Activated CD8-positive, alpha-beta memory T cell treated with anti-CD3 and anti-CD28 coated beads, Interleukin-2, amount 10 ng/mL, durations not matched to agents 7 days and 5 days (primary cell): Measurements from ENCODE around the gene ZKSCAN7. TPM values are rescaled to one million over a fixed set of nuclear protein-coding genes. Genes with fewer than 3 reads are reported as not detected.
"Not testable (repeated sequence)": the region's sequence is repeated elsewhere in the genome, so short reads cannot be mapped to it uniquely, and the experiment has no call there.

Experiments used
- ATAC-seq: fragments of 150-1000 bp; cut with Tn5 transposase; one replicate; pipeline ENCODE4 v1.10.0; 2021; ENCODE audit warnings: moderate library complexity
- CTCF ChIA-PET: fragments of 350-600 bp; sonication (Branson Sonifier 250); formaldehyde crosslinking; loops from one replicate; lab custom pipeline; 2021; ENCODE audit warnings: antibody characterized with exemption; lab: Charles Lee
- DNase-seq: peaks from one replicate; pipeline ENCODE4 v3.0.0-alpha.2; 2020
- H3K27ac Mint-ChIP-seq: one replicate; pipeline ENCODE4 v1.8.0; 2021; ENCODE audit warnings: mild to moderate bottlenecking, mixed read lengths
- H3K27me3 Mint-ChIP-seq: one replicate; pipeline ENCODE4 v1.8.0; 2021; ENCODE audit warnings: mixed read lengths
- H3K36me3 Mint-ChIP-seq: one replicate; pipeline ENCODE4 v1.8.0; 2021; ENCODE audit warnings: mild to moderate bottlenecking, mixed read lengths
- H3K4me1 Mint-ChIP-seq: one replicate; pipeline ENCODE4 v1.8.0; 2021; ENCODE audit warnings: mixed read lengths
- H3K4me3 Mint-ChIP-seq: one replicate; pipeline ENCODE4 v1.8.0; 2021; ENCODE audit warnings: mild to moderate bottlenecking, moderate library complexity, mixed read lengths
- H3K9me3 Mint-ChIP-seq: one replicate; pipeline ENCODE4 v1.8.0; 2022; ENCODE audit warnings: low read depth, mixed read lengths
- total RNA-seq, 2 experiments: library from RNA; stranded (reverse); gene quantifications; one replicate each; pipeline ENCODE4 v1.2.3, GENCODE V29; 2021

Gene ZKSCAN7
- total RNA-seq, 2 experiments from 2014 or later: 1.9 to 2.4 TPM

DNA sequence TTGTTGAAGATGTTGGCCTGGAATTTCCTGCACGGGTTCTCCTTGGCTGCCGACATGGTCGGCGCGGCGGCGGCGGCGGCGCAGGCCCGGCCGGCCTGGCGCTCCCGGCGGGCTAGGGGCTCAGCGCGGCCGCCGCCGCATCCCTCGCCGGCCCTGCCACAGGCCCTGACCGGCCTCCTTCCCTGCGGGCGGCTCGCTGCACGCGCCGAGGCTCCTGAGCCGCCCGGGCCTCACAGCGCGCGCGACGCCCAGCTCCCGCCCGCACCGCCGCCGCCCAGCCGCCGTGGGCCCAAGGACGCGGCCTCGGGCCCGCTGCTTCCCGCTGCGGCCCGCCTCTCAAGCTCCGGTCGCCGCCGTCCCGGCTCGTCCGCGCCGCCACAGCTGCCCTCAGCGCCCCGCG is 26.0 kb downstream of the ZKSCAN7 start:
- H3K4me3 Mint-ChIP-seq, H3K4me1 Mint-ChIP-seq: not testable (repeated sequence)
- peaks cover 12% of the 10 kb centered on the region for H3K36me3 Mint-ChIP-seq

DNA sequence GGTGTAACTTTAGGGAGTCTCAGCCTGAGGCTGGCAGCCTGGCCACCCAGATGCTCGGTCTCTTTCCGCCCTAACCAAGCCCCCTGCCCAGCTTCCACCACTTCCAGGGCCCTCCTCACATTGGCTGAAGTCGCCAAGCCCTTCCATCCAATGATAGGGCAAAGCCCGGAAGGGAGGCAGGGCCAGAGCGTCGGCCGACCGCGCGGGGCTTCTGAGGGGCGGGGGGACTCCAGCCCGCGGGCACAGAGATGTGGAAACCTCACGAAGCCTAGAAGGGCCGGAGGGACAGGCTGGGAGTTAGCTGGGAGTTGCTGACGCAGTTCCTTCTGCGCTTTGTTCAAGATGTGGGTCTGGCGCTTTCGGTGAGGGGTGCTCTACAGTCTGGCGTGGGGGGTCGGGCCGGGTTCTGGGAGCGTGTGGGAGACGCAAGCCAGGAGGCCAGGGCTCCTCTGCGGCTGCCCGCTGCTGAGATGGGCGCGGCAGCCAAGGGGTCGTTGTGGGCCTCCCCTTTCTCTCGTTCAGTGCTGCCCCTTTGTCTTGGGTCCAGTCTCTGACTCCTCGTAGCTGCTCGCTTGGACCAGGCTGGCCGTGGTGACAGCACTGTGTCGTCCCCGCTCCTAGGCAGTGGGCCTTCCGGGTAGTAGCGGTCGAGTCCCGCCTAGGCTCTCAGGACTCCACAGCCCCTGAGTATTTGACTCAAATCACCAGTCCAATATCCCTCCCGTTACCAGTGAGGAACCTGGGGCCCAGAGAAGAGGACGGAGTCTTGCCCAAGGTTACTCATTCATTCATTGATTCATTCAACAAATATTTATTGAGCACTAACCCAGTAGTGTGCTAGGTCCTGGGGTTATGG is 29.9 kb downstream of the ZKSCAN7 start, which contains the start of gene ZNF660:
ZNF660 (plus strand) TSS at position 319 of the 856 bp plus-strand sequence. CDS start 9,230 bp downstream, outside the sequence.
- CTCF ChIA-PET: no interaction called here
- peaks cover 18% of the 10 kb centered on the region for H3K9me3 Mint-ChIP-seq

More for the DNA sequence above, 26.0 kb downstream of the ZKSCAN7 start:
- DNase-seq, H3K27ac Mint-ChIP-seq, CTCF ChIA-PET, ATAC-seq: not testable (repeated sequence)
- Mint-ChIP-seq H3K9me3 (peaks cover 13% of the 10 kb centered on the region), H3K27me3 (peaks cover 16% of the 10 kb centered on the region)

DNA sequence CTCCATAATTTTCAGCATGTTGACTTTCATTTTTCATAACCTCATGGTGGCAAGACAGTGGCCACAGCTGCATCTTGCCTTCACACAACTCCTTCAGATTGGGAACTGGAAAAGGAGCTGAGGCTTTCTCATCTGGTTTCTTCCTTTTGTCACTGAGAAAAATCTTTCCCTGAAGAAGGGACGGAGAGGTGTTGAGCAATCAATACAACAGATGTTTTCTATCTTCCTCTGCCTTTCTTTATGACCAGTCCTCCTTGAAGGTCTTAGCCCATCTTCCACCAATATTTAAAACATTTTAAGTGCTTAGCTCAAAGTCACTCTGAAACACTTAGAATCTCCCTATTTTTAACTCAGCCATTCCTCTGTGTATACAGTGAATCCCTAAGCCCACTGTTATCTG is 41.6 kb downstream of the ZKSCAN7 start:
- Mint-ChIP-seq H3K27me3 (no peaks in the 10 kb centered on the region), H3K4me1 (no peaks in the 10 kb centered on the region), H3K4me3 (no peak overlapping the region), H3K27ac (no peak overlapping the region), H3K9me3 (peaks cover 27% of the 10 kb centered on the region), H3K36me3 (peaks cover 5% of the 10 kb centered on the region)
- DNase-seq (no peak), ATAC-seq (no peak)
- CTCF ChIA-PET: no interaction called here

More for the DNA sequence above, 29.9 kb downstream of the ZKSCAN7 start, which contains the start of gene ZNF660:
- Mint-ChIP-seq H3K27ac (no peak within 1 kb of the TSS), H3K4me1 (no peaks in the 10 kb centered on the region), H3K27me3 (peaks cover 19% of the 10 kb centered on the region), H3K4me3 (peak within 1 kb of the TSS; percentile 7), H3K36me3 (peaks cover 12% of the 10 kb centered on the region)
- DNase-seq (no peak), ATAC-seq (no peak)

DNA sequence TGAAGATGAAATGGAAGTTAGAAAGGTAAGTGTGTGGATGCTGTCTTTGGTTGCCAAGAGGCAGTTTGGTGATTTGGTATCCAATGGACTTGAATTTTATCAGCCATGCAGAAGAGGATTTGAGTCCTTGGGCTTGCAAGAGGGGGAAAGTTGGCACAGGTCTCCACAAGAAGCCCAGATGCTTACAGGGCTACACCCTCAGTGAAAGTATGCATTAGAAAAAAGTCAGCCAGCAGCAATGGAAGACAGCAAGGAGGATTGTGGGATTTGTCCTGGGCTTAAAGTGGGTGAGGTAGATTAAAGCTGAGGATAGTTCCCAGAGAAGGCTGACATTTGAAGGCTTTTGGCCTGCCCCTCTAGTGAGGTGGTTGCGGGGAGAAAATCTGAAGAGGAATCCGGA is 46.8 kb downstream of the ZKSCAN7 start:
- Mint-ChIP-seq H3K4me1 (no peaks in the 10 kb centered on the region), H3K27me3 (no peaks in the 10 kb centered on the region), H3K27ac (no peak overlapping the region), H3K36me3 (peaks cover 4% of the 10 kb centered on the region), H3K9me3 (peaks cover 8% of the 10 kb centered on the region), H3K4me3 (no peak overlapping the region)
- ATAC-seq (no peak), DNase-seq (no peak)
- CTCF ChIA-PET: no interaction called here

DNA sequence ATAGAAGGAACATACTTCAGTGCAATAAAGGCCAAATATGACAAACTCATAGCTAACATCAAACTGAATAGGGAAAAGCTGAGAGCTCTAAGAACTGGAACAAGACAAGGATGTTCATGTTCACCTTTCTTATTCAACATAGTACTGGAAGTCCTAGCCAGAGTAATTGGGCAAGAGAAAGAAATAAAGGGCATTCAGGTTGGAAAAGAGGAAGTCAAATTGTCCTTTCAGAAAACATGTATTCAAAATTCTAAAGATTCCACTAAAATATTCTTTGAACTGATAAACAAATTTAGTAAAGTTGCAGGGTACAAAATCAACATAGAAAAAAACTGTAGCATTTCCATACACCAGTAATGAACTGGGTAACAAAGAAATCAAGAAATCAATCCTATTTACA is 57.7 kb downstream of the ZKSCAN7 start:
- H3K9me3 Mint-ChIP-seq: peaks cover 13% of the 10 kb centered on the region
- peaks cover 12% of the 10 kb centered on the region for H3K36me3 Mint-ChIP-seq
- no peak overlapping the region for H3K4me3 Mint-ChIP-seq
- CTCF ChIA-PET: no interaction called here
- peaks cover 5% of the 10 kb centered on the region for H3K27me3 Mint-ChIP-seq
- no peaks in the 10 kb centered on the region for H3K4me1 Mint-ChIP-seq
- DNase-seq (no peak), ATAC-seq (no peak)
- H3K27ac Mint-ChIP-seq: no peak overlapping the region

Other genes with a start within 250 kb of the ZKSCAN7 start
- gene TCAIM, start 216.4 kb upstream of the ZKSCAN7 start, total RNA-seq: 10 to 100 TPM; 13.7 to 16.2 TPM
- gene ZNF445, start 77.5 kb upstream of the ZKSCAN7 start, total RNA-seq: 10 to 100 TPM; 17.9 to 24.0 TPM
- under 1 TPM; 0.18 to 0.30 TPM for gene ZNF660, start 29.8 kb downstream of the ZKSCAN7 start, total RNA-seq
- gene ZNF197, start 69.8 kb downstream of the ZKSCAN7 start, total RNA-seq: 10 to 100 TPM; 12.7 to 13.8 TPM
- gene ZNF35, start 93.5 kb downstream of the ZKSCAN7 start, total RNA-seq: 1 to 10 TPM; 4.8 to 6.2 TPM
- gene ZNF502, start 157.5 kb downstream of the ZKSCAN7 start, total RNA-seq: 1 to 10 TPM; 1.1 to 1.3 TPM
- 1 to 10 TPM; 1.1 to 2.5 TPM for gene ZNF501, start 174.4 kb downstream of the ZKSCAN7 start, total RNA-seq
- 10 to 100 TPM; 22.3 to 32.8 TPM for gene KIAA1143, start 206.4 kb downstream of the ZKSCAN7 start, total RNA-seq
- 10 to 100 TPM; 48.7 to 60.6 TPM for gene KIF15, start 206.6 kb downstream of the ZKSCAN7 start, total RNA-seq